Stimulated activated CD8-positive, alpha-beta memory T cell treated with anti-CD3 and anti-CD28 coated beads, Interleukin-12 subunit alpha, Interleukin-12 subunit beta, amount 100 ng/mL, for 1 hour (primary cell): ENCODE results near the gene NLRP8.
"Not testable (repeated sequence)": the region's sequence is repeated elsewhere in the genome, so short reads cannot be mapped to it uniquely, and the experiment has no call there.

Source experiments
- DNase-seq: peaks from one replicate; pipeline ENCODE4 v3.0.0-alpha.2; 2020; ENCODE audit warnings: low read depth

The NLRP8 gene

GRCh38 chr19:55973982-55974381, 26.4 kb downstream of the NLRP8 start:
- no peak for DNase-seq

GRCh38 chr19:55980415-55980814, 32.8 kb downstream of the NLRP8 start:
- DNase-seq = no peak

DNA sequence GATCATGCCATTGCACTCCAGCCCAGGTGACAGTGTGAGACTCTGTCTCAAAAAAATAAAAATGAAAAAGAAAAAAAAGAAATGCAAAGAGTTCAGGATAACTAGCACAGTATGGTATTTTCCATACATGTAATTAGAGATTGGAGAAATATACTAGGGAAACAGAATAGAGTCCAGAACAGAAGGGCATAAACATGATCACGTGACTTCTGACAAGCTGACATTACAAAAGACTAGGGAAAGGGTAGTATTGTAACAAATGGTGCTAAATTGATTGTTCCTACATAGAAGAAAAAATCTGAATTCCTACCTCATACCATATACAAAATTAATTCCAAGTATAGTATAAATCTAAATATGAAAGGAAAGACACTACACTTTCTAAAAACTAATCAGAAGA, 37.6 kb downstream of the NLRP8 start:
- DNase-seq = no peak

GRCh38 chr19:55986487-55986886, 38.9 kb downstream of the NLRP8 start, which contains the start of gene NLRP5:
Gene NLRP5 (plus strand): TSS chr19:55986775.
- DNase-seq = no peak

GRCh38 chr19:55990831-55991230, 43.2 kb downstream of the NLRP8 start:
- DNase-seq = no peak

GRCh38 chr19:55993492-55993891, 45.9 kb downstream of the NLRP8 start:
- DNase-seq = no peak

- no peak for DNase-seq
Measured at GRCh38 chr19:56014765-56015164, 67.1 kb downstream of the NLRP8 start.

GRCh38 chr19:56015756-56016155, 68.1 kb downstream of the NLRP8 start:
- DNase-seq = no peak

- DNase-seq = not testable (repeated sequence)
Measured at GRCh38 chr19:56019325-56019724, 71.7 kb downstream of the NLRP8 start.

- DNase-seq = not testable (repeated sequence)
Measured at GRCh38 chr19:56020355-56020975, 72.8 kb downstream of the NLRP8 start.

DNA sequence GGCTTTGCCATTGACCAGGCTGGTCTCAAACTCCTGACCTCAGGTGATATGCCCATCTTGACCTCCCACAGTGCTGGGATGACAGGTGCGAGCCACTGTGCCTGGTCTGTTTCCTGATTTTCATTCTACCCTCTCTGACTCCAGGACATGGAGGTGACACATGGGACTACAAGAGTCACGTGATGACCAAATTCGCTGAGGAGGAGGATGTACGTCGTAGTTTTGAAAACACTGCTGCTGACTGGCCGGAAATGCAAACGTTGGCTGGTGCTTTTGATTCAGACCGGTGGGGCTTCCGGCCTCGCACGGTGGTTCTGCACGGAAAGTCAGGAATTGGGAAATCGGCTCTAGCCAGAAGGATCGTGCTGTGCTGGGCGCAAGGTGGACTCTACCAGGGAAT, 79.1 kb downstream of the NLRP8 start:
- no peak for DNase-seq
